Mucosa of stomach (tissue), 1 donor: ENCODE data around the gene TSPAN15.

Experiments used
- H3K27me3 ChIP-seq: one replicate; pipeline ENCODE4 v1.7.0; 2013; ENCODE audit warnings: mild to moderate bottlenecking, low read length; ENCODE audit not compliant: control insufficient read depth, insufficient read depth
- H3K36me3 ChIP-seq: one replicate; pipeline ENCODE4 v1.7.0; 2013; ENCODE audit warnings: low read length; ENCODE audit not compliant: control insufficient read depth, insufficient read depth
- H3K4me1 ChIP-seq: one replicate; pipeline ENCODE4 v1.7.0; 2013; ENCODE audit warnings: mild to moderate bottlenecking, low read length; ENCODE audit not compliant: control insufficient read depth, insufficient read depth
- H3K4me3 ChIP-seq: one replicate; pipeline ENCODE4 v1.7.0; 2013; ENCODE audit warnings: low read length
- H3K9ac ChIP-seq: one replicate; pipeline ENCODE4 v1.7.0; 2013; ENCODE audit warnings: mild to moderate bottlenecking, low read length, moderate library complexity
- H3K9me3 ChIP-seq: one replicate; pipeline ENCODE4 v1.7.0; 2013; ENCODE audit warnings: mild to moderate bottlenecking, low read length, moderate library complexity; ENCODE audit not compliant: control insufficient read depth
- donor health status: Pancreatic carcinoma.

TSPAN15 gene

DNA sequence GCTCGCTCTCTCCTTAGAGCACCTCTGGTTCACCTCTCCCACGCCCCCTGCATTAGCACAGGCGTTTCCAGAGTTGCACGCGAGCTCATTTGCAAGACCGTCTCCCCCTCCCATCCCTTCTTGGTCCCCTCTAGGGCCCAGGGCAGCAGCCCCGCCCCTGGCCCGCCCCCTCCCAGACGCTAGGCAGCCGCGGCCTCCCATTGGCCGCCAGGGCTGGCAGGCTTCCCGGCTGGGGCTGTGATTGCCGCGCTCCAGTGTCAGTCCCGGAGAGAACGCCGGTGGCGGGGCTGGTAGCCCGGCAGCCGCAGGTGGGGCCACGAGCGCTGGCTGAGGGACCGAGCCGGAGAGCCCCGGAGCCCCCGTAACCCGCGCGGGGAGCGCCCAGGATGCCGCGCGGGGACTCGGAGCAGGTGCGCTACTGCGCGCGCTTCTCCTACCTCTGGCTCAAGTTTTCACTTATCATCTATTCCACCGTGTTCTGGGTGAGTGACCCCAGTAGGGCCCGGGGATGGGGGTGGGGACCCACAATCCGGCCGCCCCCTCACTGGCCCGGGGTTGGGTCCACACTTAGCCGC lies at the start of gene TSPAN15:
Gene TSPAN15, plus strand, starts transcription at position 257 of the 575 bp plus-strand sequence. Its CDS starts 130 bp downstream, at position 387.
- Histone ChIP-seq H3K27me3 (no peaks in the 10 kb centered on the region), H3K36me3 (no peaks in the 10 kb centered on the region), H3K4me1 (peaks cover 81% of the 10 kb centered on the region), H3K9ac (peak within 1 kb of the TSS; percentile 88), H3K4me3 (peak within 1 kb of the TSS; percentile 38), H3K9me3 (no peaks in the 10 kb centered on the region)

DNA sequence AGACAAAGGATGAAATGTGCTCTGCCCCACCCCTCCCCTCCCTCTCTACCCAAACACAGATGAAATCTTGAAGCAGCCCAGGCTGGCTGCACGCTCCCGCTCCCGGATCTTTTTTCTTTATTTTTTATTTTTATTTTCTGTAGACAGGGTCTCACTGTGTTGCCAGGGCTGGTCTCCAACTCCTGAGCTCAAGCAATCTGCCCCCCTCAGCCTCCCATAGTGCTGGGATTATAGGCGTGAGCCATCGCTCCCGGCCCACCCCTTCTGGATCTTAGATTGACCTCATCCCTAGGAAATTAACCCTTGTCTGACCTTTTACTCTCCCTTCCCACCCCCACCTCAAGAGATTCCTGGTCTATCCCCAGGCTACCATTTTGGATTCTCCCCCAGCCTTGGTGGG lies 48.9 kb upstream of the TSPAN15 start:
- Histone ChIP-seq H3K4me1 (peaks cover 14% of the 10 kb centered on the region), H3K4me3 (no peak overlapping the region), H3K9me3 (no peaks in the 10 kb centered on the region), H3K36me3 (peaks cover 11% of the 10 kb centered on the region), H3K9ac (no peak overlapping the region), H3K27me3 (no peaks in the 10 kb centered on the region)

- peaks cover 18% of the 10 kb centered on the region for H3K4me1 ChIP-seq
Measured at GRCh38 chr10:69403066-69403465, 48.2 kb upstream of the TSPAN15 start.

DNA sequence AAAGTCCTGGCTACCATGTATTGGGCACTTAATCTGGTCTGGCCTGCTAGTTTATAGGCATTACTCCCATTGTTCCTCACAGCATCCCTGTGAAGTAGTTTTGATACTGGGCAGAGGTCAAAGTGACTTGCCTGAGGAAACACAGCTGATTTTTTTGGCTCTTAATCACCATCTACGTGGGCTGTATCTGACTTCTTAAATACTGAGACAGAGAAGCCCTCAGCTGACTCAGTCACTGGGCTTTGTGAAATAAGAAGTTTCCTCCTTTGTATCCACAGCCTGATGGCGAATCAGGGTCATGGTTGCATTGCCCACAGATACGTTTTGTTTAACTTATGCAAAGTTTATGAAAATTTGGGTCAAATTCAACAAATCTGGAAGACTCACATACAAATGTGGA lies 47.7 kb upstream of the TSPAN15 start:
- H3K27me3 ChIP-seq = no peaks in the 10 kb centered on the region
- no peaks in the 10 kb centered on the region for H3K9me3 ChIP-seq
- H3K9ac ChIP-seq = no peak overlapping the region
- peaks cover 21% of the 10 kb centered on the region for H3K4me1 ChIP-seq
- peaks cover 11% of the 10 kb centered on the region for H3K36me3 ChIP-seq
- no peak overlapping the region for H3K4me3 ChIP-seq

More at GRCh38 chr10:69403066-69403465, 48.2 kb upstream of the TSPAN15 start:
- H3K36me3 ChIP-seq = peaks cover 11% of the 10 kb centered on the region
- H3K9ac ChIP-seq = no peak overlapping the region
- no peaks in the 10 kb centered on the region for H3K27me3 ChIP-seq
- H3K9me3 ChIP-seq = no peaks in the 10 kb centered on the region
- H3K4me3 ChIP-seq = no peak overlapping the region

DNA sequence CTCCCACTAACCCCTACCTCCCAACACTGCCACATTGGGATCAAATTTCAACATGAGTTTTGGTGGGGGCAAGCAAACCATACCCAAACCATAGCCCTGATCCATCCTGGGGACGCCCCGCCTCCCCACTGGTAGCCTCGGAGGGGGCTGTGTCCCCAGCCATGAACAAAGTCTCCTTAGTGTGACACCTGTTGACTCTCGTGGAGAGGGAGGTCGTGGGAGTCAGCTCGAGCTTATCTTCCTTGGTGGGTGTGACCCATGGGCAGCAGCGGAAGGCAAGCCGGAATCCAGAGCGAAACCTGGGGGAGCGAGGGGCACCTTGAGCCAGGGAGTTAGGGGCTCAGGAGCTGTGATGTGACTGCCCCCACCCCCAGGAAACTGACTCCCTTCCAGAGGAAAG lies 46.5 kb upstream of the TSPAN15 start:
- Histone ChIP-seq H3K9ac (no peak overlapping the region), H3K4me1 (peaks cover 27% of the 10 kb centered on the region), H3K36me3 (peaks cover 11% of the 10 kb centered on the region), H3K27me3 (no peaks in the 10 kb centered on the region), H3K4me3 (no peak overlapping the region), H3K9me3 (no peaks in the 10 kb centered on the region)

- no peaks in the 10 kb centered on the region for H3K9me3 ChIP-seq
- H3K4me3 ChIP-seq = no peak overlapping the region
- no peaks in the 10 kb centered on the region for H3K27me3 ChIP-seq
- H3K9ac ChIP-seq = no peak overlapping the region
- H3K36me3 ChIP-seq = peaks cover 11% of the 10 kb centered on the region
- peaks cover 27% of the 10 kb centered on the region for H3K4me1 ChIP-seq
Measured at GRCh38 chr10:69405221-69405620, 46.0 kb upstream of the TSPAN15 start.

- H3K36me3 ChIP-seq = peaks cover 8% of the 10 kb centered on the region
- H3K4me3 ChIP-seq = no peak overlapping the region
- H3K9me3 ChIP-seq = no peaks in the 10 kb centered on the region
- H3K4me1 ChIP-seq = peaks cover 27% of the 10 kb centered on the region
- no peaks in the 10 kb centered on the region for H3K27me3 ChIP-seq
- H3K9ac ChIP-seq = no peak overlapping the region
Measured at GRCh38 chr10:69406302-69406811, 44.9 kb upstream of the TSPAN15 start.

GRCh38 chr10:69406816-69407580 lies 44.3 kb upstream of the TSPAN15 start:
- Histone ChIP-seq H3K4me3 (no peak overlapping the region), H3K27me3 (no peaks in the 10 kb centered on the region), H3K36me3 (peaks cover 4% of the 10 kb centered on the region), H3K9me3 (no peaks in the 10 kb centered on the region), H3K4me1 (peaks cover 27% of the 10 kb centered on the region), H3K9ac (peak overlapping the region; percentile 6)

DNA sequence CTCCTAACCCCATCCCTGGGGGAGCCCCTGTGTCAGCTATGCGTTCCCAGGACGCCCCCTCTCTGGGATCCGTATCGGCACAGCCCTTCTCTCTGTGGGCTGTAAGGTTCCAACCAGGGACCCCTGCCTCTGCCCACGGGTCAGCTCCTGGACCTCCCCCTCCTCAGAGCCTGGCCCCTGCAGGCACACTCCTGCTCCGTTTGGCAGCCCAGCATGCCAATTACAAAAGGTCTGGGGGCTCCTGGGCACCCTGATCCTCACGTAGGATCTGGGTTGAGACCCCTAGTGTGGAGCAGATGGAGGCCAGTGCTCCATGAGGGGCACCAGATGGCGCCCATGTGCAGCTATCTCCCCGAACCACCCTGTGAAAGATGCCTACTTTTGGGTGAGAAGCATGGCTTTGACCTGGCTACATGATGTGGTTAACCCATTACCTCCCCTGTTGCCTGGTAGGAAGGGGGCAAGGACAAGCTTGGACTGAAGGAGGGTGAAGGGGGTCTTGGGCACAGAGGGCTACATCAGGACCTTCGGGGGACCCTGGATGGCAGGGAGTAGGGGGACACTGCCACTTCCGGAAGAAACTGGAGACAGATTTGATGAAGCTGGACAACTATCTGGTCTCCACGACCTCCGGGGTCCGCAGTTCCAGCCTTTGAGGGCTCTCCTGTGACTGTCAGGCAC lies 43.5 kb upstream of the TSPAN15 start:
- H3K9me3 ChIP-seq = no peaks in the 10 kb centered on the region
- H3K36me3 ChIP-seq = peaks cover 2% of the 10 kb centered on the region
- peaks cover 27% of the 10 kb centered on the region for H3K4me1 ChIP-seq
- no peaks in the 10 kb centered on the region for H3K27me3 ChIP-seq
- no peak overlapping the region for H3K4me3 ChIP-seq
- no peak overlapping the region for H3K9ac ChIP-seq

DNA sequence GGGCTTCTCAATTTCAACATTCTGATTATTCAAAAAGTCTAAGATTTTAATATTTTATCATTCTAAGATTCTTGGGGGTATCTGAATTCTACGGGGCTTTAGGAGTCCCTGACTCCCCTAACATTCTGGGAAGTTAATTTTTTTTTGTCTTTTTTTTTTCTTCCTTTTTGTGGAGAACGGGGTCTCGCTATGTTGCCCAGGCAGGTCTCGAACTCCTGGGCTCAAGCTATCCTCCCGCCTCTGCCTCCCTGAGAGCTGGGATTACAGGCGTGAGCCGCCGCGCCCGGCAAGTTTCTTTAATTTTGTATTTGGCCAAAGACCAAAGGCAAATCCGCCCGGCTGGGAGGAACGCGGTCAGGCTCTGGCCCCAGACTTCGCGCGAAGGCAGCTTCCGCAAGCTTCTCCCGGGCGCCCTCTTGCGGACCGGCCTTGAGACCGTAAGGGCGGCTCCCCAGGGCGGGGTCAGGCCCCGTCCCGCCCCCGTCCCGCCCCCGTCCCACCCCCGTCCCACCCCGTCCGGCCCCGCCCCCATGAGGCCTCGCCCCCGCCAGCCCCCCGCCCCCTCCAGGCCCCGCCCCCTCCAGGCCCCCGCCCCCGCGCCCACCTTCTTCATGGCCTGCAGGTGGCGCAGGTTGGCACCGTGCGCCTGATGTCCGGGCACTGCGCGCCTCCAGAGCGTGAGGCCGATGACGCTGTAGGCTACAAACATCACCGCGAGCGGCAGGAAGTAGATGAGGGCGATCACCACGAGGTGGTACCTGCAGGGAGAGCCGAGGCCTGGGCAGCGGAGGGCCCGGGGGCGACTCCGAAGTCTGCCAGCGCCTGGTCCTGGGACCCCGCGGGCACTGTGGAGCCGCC lies 42.7 kb upstream of the TSPAN15 start:
- Histone ChIP-seq H3K27me3 (no peaks in the 10 kb centered on the region), H3K9ac (peak overlapping the region; percentile 33), H3K9me3 (no peaks in the 10 kb centered on the region), H3K36me3 (no peaks in the 10 kb centered on the region), H3K4me3 (no peak overlapping the region), H3K4me1 (peaks cover 27% of the 10 kb centered on the region)

GRCh38 chr10:69409176-69409495 lies 42.1 kb upstream of the TSPAN15 start:
- no peaks in the 10 kb centered on the region for H3K36me3 ChIP-seq
- no peaks in the 10 kb centered on the region for H3K9me3 ChIP-seq
- no peaks in the 10 kb centered on the region for H3K27me3 ChIP-seq
- peak overlapping the region; percentile 33 for H3K9ac ChIP-seq
- peaks cover 27% of the 10 kb centered on the region for H3K4me1 ChIP-seq
- no peak overlapping the region for H3K4me3 ChIP-seq
